Neuronal stem cell (in vitro differentiated cells): Measurements from ENCODE around the gene NUDT14.

ENCODE experiments used
- DNase-seq: peaks from one replicate; pipeline ENCODE4 v3.0.0-alpha.2; 2013; ENCODE audit warnings: low spot score
- H2AFZ ChIP-seq: one replicate; pipeline ENCODE4 v1.6.1; 2013; ENCODE audit warnings: mild to moderate bottlenecking, low read length, inconsistent platforms
- H2AK5ac ChIP-seq: 2 replicates; pipeline ENCODE4 v1.6.1; 2013; ENCODE audit warnings: low read depth, mild to moderate bottlenecking, inconsistent platforms, low read length, moderate library complexity, mixed read lengths
- H2BK120ac ChIP-seq: 2 replicates; pipeline ENCODE4 v1.6.1; 2013; ENCODE audit warnings: low read depth, mild to moderate bottlenecking, inconsistent platforms, low read length, moderate library complexity, mixed read lengths
- H2BK12ac ChIP-seq: one replicate; pipeline ENCODE4 v1.6.1; 2013; ENCODE audit warnings: low read length, inconsistent platforms
- H2BK15ac ChIP-seq: 2 replicates; pipeline ENCODE4 v1.6.1; 2013; ENCODE audit warnings: mild to moderate bottlenecking, low read length, inconsistent platforms, mixed read lengths
- H2BK5ac ChIP-seq: one replicate; pipeline ENCODE4 v1.6.1; 2013; ENCODE audit warnings: inconsistent platforms, mild to moderate bottlenecking, low read length, moderate library complexity
- H3K14ac ChIP-seq: one replicate; pipeline ENCODE4 v1.6.1; 2013; ENCODE audit warnings: low read length, inconsistent platforms
- H3K18ac ChIP-seq: 2 replicates; pipeline ENCODE4 v1.6.1; 2013; ENCODE audit warnings: low read length, inconsistent platforms
- H3K23ac ChIP-seq: 2 replicates; pipeline ENCODE4 v1.6.1; 2013; ENCODE audit warnings: low read depth, mild to moderate bottlenecking, mixed read lengths, low read length, inconsistent platforms; ENCODE audit not compliant: poor library complexity
- H3K27ac ChIP-seq: replicated peaks from 3 replicates; pipeline ENCODE4 v1.5.1; 2013; ENCODE audit warnings: low read length, inconsistent platforms
- H3K27me3 ChIP-seq, 3 experiments: 2 replicates each; pipeline ENCODE4 v1.6.1; 2013; ENCODE audit warnings: low read length in 3 of 3, mild to moderate bottlenecking in 2 of 3, inconsistent platforms in 1 of 3, low read depth in 1 of 3, mixed read lengths in 1 of 3, moderate library complexity in 1 of 3; ENCODE audit not compliant: control insufficient read depth in 3 of 3, insufficient read depth in 3 of 3
- H3K36me3 ChIP-seq, 2 donors: replicated peaks in 1 of 2; 2 replicates each; pipeline ENCODE4 v1.6.1; 2013; ENCODE audit warnings: low read length in 2 of 2; ENCODE audit not compliant: control insufficient read depth in 2 of 2, insufficient read depth in 2 of 2
- H3K4ac ChIP-seq: 2 replicates; pipeline ENCODE4 v1.6.1; 2013; ENCODE audit warnings: inconsistent platforms, mild to moderate bottlenecking, low read length, moderate library complexity
- H3K4me1 ChIP-seq, 2 donors: 1 replicate in 1 of 2; 2 replicates in 1 of 2; pipeline ENCODE4 v1.6.1; 2013; ENCODE audit warnings: low read length in 2 of 2, low read depth in 1 of 2; ENCODE audit not compliant: control insufficient read depth in 2 of 2, insufficient read depth in 1 of 2
- H3K4me2 ChIP-seq: one replicate; pipeline ENCODE4 v1.6.1; 2013; ENCODE audit warnings: mild to moderate bottlenecking, low read length, inconsistent platforms; ENCODE audit not compliant: insufficient read depth, poor library complexity, severe bottlenecking
- H3K4me3 ChIP-seq, 2 donors: 2 replicates each; pipeline ENCODE4 v1.5.1; 2013; ENCODE audit warnings: low read length in 2 of 2, mild to moderate bottlenecking in 2 of 2, inconsistent platforms in 1 of 2, moderate library complexity in 1 of 2
- H3K79me1 ChIP-seq: one replicate; pipeline ENCODE4 v1.6.1; 2013; ENCODE audit warnings: low read depth, mild to moderate bottlenecking, inconsistent platforms, low read length, moderate library complexity
- H3K9ac ChIP-seq: one replicate; pipeline ENCODE4 v1.6.1; 2013; ENCODE audit warnings: mild to moderate bottlenecking, low read depth, low read length, inconsistent platforms; ENCODE audit not compliant: poor library complexity
- H3K9me3 ChIP-seq, 2 donors: replicated peaks in 1 of 2; 2 replicates each; pipeline versions ENCODE3 to v1.6.1; 2013; ENCODE audit warnings: low read length in 2 of 2, mild to moderate bottlenecking in 2 of 2, inconsistent platforms in 1 of 2, low read depth in 1 of 2, mixed read lengths in 1 of 2, moderate library complexity in 1 of 2; ENCODE audit not compliant: control insufficient read depth in 2 of 2, insufficient read depth in 1 of 2
- H4K8ac ChIP-seq: one replicate; pipeline ENCODE4 v1.6.1; 2013; ENCODE audit warnings: low read depth, mild to moderate bottlenecking, inconsistent platforms, low read length, moderate library complexity
- H4K91ac ChIP-seq: one replicate; pipeline ENCODE4 v1.6.1; 2013; ENCODE audit warnings: low read length, low read depth, mild to moderate bottlenecking, inconsistent platforms; ENCODE audit not compliant: poor library complexity
- WGBS, 2 donors: extraction: QIAGEN DNeasy Blood & Tissue Kit; methylation state at CpG; one replicate each; pipeline ENCODE4 v1.1.7; 2013; ENCODE audit warnings: missing lambda C conversion rate in 2 of 2, mixed read lengths in 1 of 2; ENCODE audit not compliant: insufficient read length in 2 of 2, insufficient replicate concordance in 1 of 2; ENCODE audit errors: extremely low coverage in 2 of 2; 5-methylcytosine and 5-hydroxymethylcytosine counted together

The NUDT14 gene

DNA sequence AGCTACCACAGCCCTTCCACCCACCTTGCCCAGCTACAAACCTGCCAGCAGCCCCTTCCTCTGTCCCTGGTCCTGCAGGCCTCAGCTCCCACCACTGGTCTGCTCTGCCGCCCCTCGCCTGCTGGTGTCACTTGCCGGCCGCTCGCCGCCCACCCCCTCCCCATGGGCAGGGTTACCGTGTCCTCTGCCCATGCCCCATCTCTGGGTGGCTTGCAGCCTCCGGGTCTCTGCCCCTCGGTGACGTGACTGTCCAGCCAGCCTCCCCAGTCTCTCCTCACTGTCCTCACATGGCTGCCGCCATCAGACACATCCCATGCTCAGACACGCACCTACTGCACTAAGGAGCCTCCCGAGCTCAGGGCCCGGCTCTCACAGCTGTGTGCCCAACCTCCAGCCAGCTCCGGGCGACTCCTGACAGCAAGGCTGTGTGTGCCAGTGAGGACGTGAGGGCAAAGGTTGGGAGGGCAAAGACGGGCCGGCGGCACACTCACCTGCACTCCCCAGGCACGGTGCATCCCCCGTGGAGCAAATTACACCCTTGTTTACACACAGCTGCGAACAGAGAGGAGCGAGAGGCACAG is 26.0 kb downstream of the NUDT14 start:
- H2AK5ac ChIP-seq: peak overlapping the region; percentile 68
- H3K14ac ChIP-seq: peak overlapping the region; percentile 82
- H3K4me1 ChIP-seq: no peaks in the 10 kb centered on the region
- no peak for DNase-seq
- no peak overlapping the region for H2BK5ac ChIP-seq
- no peak overlapping the region for H3K4me2 ChIP-seq
- H4K8ac ChIP-seq: no peak overlapping the region
- peaks cover 0 to 1% of the 10 kb centered on the region in 2 donors for H3K9me3 ChIP-seq
- H4K91ac ChIP-seq: no peak overlapping the region
- no peaks in the 10 kb centered on the region for H3K79me1 ChIP-seq
- peaks cover 0 to 15% (median 0%) of the 10 kb centered on the region in 3 experiments for H3K27me3 ChIP-seq
- H3K36me3 ChIP-seq: no peaks in the 10 kb centered on the region
- H2BK12ac ChIP-seq: peak overlapping the region; percentile 41
- no peak overlapping the region for H3K27ac ChIP-seq
- H3K4me3 ChIP-seq: no peak overlapping the region
- H2AFZ ChIP-seq: peak overlapping the region; percentile 22
- no peak overlapping the region for H2BK120ac ChIP-seq
- peak overlapping the region; percentile 89 for H3K23ac ChIP-seq
- H3K4ac ChIP-seq: no peak overlapping the region
- no peak overlapping the region for H2BK15ac ChIP-seq
- no peak overlapping the region for H3K9ac ChIP-seq
- peak overlapping the region; percentile 2 for H3K18ac ChIP-seq
- WGBS, 2 donors: no CpG with 5 or more reads among the region's 24 CpGs

DNA sequence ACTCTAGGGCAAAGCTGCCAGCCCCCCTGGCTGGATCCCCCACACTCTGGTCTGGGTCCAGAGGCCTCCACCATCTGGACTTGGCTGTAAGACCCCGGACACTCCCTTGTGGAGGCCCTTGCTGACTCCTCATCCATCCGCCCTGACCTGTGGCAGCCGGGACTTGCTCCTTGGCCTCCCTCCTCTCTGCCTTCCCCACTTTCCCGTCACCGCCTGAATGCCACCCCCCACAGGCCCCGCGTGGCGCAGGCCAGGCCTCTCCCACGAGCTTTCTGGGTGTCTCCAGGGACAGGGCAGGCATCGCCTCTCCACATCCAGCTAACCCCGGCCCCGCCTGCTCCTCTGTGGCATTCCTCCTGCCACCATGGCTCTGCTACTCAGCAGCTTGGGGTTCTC is 26.6 kb downstream of the NUDT14 start:
- H2BK15ac ChIP-seq: peak overlapping the region; percentile 37
- H2AFZ ChIP-seq: no peak overlapping the region
- H3K18ac ChIP-seq: peak overlapping the region; percentile 64
- peak overlapping the region; percentile 56 for H2AK5ac ChIP-seq
- H3K4me1 ChIP-seq: no peaks in the 10 kb centered on the region
- peaks cover 0 to 15% (median 0%) of the 10 kb centered on the region in 3 experiments for H3K27me3 ChIP-seq
- H3K9ac ChIP-seq: no peak overlapping the region
- peaks cover 0 to 1% of the 10 kb centered on the region in 2 donors for H3K9me3 ChIP-seq
- H2BK12ac ChIP-seq: no peak overlapping the region
- H2BK120ac ChIP-seq: no peak overlapping the region
- H4K8ac ChIP-seq: no peak overlapping the region
- no peak overlapping the region for H3K4ac ChIP-seq
- no peak overlapping the region for H3K14ac ChIP-seq
- H3K27ac ChIP-seq: no peak overlapping the region
- H3K4me3 ChIP-seq: no peak overlapping the region
- WGBS, 2 donors: no CpG with 5 or more reads among the region's 12 CpGs
- peak overlapping the region; percentile 53 for H2BK5ac ChIP-seq
- no peaks in the 10 kb centered on the region for H3K36me3 ChIP-seq
- no peaks in the 10 kb centered on the region for H3K79me1 ChIP-seq
- H4K91ac ChIP-seq: no peak overlapping the region
- peak overlapping the region; percentile 31 for H3K23ac ChIP-seq
- no peak overlapping the region for H3K4me2 ChIP-seq
- no peak for DNase-seq

GRCh38 chr14:105153739-105154475 is 27.2 kb downstream of the NUDT14 start:
- Histone ChIP-seq H3K18ac (peak overlapping the region; percentile 52), H2BK120ac (no peak overlapping the region), H2BK12ac (peak overlapping the region; percentile 41), H3K79me1 (no peaks in the 10 kb centered on the region), H2BK5ac (peak overlapping the region; percentile 53), H3K4me2 (no peak overlapping the region), H3K4me3 (no peak overlapping the region), H3K4me1 (no peaks in the 10 kb centered on the region), H3K9me3 (peaks cover 0 to 1% of the 10 kb centered on the region in 2 donors), H3K27ac (no peak overlapping the region), H3K27me3 (peaks cover 0 to 15% (median 0%) of the 10 kb centered on the region in 3 experiments), H3K14ac (peak overlapping the region; percentile 31), H2AFZ (no peak overlapping the region), H3K23ac (peak overlapping the region; percentile 80), H3K9ac (peak overlapping the region; percentile 70), H2BK15ac (no peak overlapping the region), H4K8ac (no peak overlapping the region), H2AK5ac (no peak overlapping the region), H4K91ac (no peak overlapping the region), H3K4ac (no peak overlapping the region), H3K36me3 (no peaks in the 10 kb centered on the region)
- DNase-seq: no peak
- no CpG with 5 or more reads among the region's 26 CpGs for WGBS, 2 donors

DNA sequence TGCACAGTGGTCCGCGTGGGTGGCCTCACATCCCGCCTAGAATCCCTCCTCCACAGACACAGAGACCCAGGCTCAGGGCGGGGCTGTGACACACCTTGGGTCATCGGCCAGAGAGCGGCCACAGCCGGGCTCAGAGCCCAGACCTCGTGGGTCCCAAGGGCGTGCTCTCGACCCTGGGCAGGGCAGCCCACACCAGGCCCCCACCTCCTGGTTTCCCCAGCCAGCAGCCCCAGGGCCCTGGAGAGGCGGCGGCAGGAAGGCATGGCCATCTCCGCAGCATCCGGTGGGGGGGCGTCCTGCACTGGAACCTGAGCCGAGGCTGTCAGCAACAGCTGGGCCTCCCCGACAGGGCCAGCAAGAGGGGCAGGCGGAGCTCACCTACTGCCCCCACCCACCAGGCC is 27.8 kb downstream of the NUDT14 start:
- H2BK15ac ChIP-seq: no peak overlapping the region
- H3K14ac ChIP-seq: peak overlapping the region; percentile 31
- H3K27ac ChIP-seq: no peak overlapping the region
- H3K4me3 ChIP-seq: no peak overlapping the region
- H4K8ac ChIP-seq: no peak overlapping the region
- H2BK12ac ChIP-seq: no peak overlapping the region
- H3K4me2 ChIP-seq: no peak overlapping the region
- H3K4me1 ChIP-seq: no peaks in the 10 kb centered on the region
- H2AFZ ChIP-seq: no peak overlapping the region
- no peak overlapping the region for H3K4ac ChIP-seq
- peak overlapping the region; percentile 57 for H3K18ac ChIP-seq
- peak overlapping the region; percentile 70 for H3K9ac ChIP-seq
- H4K91ac ChIP-seq: no peak overlapping the region
- no peaks in the 10 kb centered on the region for H3K79me1 ChIP-seq
- peaks cover 0 to 1% of the 10 kb centered on the region in 2 donors for H3K9me3 ChIP-seq
- no peak overlapping the region for H2BK120ac ChIP-seq
- no peaks in the 10 kb centered on the region for H3K36me3 ChIP-seq
- no peak for DNase-seq
- H3K27me3 ChIP-seq: peaks cover 0 to 15% (median 0%) of the 10 kb centered on the region in 3 experiments
- peak overlapping the region; percentile 26 for H2AK5ac ChIP-seq
- H3K23ac ChIP-seq: peak overlapping the region; percentile 80
- H2BK5ac ChIP-seq: peak overlapping the region; percentile 53
- no CpG with 5 or more reads among the region's 18 CpGs for WGBS, 2 donors
